Islet of Langerhans (tissue), 1 donor: Measurements from ENCODE around the gene SPRN.
"Not testable (repeated sequence)": the region's sequence is repeated elsewhere in the genome, so short reads cannot be mapped to it uniquely, and the experiment has no call there.

Experiments
- FAIRE-seq: peaks from one replicate; lab custom pipeline; 2011; peaks lifted over from hg19 to GRCh38; lab: Jason Lieb, UNC

Gene SPRN

DNA sequence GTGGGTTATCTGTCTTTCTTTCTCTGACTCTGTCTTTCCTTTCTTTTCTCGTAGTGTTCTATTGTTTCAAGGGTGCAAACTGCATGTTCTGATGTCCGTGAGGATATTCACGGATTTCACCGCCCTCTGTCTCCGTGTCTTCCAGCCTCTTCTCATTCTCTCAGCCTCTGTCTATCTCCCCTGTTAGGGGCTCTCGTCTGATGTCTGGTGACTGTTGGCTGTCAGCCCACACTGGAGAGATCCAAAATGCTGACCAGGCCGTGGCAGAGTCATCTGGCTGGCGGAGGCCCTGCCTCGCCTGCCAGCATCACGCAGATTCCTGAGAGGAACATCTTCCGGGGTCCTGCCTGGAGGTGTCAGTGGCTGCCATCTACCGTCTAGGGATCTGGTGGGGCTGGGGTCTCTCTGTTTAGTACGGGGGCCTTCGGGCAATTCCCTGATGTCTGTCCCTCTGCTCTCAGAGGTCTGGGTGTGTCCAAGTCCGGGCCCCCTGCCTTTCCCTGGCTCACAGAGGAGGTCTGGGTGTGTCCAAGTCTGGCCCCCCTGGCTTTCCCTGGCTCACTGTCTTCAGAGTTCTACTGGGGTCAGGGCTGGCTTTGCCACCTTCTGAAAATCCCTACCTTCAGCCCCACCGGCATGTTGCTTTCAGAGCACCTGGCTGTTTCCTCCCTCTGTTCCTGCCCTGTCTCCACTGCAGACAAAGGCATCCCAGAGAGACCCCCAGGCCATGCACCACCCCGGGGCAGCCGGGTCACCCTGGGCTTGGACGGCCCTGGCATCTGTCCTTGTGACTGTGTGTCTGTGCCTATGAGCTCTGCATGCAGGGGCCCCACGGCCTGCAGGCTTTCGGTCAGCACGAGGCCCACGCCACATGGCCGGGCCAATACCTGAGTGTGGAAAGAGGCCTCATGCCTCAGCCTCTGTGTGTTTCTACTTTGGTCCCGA, 15.4 kb upstream of the SPRN start:
- no peak for FAIRE-seq

DNA sequence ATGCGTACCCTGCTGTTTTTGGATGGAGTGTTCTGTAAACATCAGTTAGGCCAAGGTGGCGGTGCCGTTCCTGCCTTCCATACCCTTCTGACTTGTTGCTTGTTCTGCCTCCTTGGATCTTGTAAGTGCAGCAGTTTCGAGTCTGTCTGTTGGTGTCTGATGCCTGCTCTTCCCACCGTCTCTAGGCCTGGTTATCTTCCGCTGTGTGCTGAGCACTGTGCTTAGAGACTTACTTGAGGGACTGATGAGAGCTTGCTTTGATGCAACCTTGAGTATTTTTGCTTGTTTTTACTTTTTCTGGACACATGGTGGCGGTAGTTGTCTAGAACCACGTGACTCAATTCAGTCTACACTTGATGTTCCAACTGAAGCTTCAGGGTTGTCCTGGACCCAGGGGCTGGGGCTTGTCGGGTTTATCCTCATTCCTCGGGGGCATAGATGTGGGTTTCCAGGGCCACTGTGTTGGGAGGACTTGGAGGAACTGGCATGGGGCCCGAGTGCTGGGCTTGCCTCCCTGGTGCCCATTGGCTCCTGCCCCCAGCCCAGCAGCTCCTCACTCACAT, 14.4 kb upstream of the SPRN start:
- FAIRE-seq, result no peak

- FAIRE-seq, result not testable (repeated sequence)
These were observed 8.4 kb upstream of the SPRN start for GRCh38 chr10:133432789-133433188.

DNA sequence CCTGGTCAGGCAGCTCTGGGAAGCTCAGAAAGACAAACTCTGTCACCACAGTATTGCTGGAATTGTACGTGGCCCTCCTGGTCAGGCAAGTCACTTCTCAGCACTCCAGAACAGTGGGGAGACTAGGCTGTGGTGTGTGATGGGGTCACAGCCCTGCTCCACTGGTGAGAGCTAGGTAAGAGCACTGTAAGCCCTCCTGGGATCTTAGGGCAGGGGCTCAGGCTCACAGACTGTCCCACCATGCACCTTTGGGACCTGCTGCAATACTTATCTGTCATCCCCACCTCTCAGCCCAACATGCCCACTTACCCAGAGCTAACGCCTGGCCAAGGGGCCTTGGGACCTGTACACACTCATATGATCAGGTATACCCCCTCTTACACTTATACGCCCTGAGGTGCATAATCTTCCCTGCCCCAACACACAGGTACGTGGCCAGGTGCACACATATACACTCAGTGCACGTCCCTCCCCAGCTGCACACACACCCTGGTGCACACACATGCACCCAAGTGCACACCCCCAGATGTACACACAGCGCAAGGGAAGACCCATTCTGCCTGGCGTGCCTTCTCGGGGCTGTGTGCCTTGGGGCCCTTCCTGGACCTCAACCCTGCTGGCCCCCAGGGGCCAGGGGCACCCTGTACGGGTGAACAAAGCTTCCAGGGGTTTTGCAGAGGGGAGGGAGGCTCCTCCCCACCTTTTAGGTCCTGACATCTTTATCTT, 7.6 kb upstream of the SPRN start:
- FAIRE-seq, result not testable (repeated sequence)

DNA sequence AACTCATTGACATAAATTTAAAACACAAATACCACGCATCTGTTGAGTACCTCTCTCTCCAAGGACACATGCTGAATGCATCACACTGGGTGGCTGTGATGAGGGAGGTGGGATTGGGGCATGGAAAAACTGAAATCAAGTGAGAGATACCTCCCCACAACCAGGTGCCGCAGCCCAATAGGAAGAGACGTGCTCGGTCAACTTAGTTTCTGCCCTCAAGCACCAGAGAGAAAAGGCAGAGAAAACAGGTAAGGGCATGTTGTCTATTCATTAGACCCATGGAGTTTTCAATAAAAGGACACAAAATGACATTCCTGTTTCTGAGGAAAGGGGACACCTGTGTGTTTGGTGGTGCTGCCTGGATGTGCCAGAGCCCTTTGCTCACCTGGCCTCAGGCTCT, 5.1 kb upstream of the SPRN start:
- FAIRE-seq, result not testable (repeated sequence)

GRCh38 chr10:133424102-133424501, 323 bp downstream of the SPRN start:
- not testable (repeated sequence) for FAIRE-seq

DNA sequence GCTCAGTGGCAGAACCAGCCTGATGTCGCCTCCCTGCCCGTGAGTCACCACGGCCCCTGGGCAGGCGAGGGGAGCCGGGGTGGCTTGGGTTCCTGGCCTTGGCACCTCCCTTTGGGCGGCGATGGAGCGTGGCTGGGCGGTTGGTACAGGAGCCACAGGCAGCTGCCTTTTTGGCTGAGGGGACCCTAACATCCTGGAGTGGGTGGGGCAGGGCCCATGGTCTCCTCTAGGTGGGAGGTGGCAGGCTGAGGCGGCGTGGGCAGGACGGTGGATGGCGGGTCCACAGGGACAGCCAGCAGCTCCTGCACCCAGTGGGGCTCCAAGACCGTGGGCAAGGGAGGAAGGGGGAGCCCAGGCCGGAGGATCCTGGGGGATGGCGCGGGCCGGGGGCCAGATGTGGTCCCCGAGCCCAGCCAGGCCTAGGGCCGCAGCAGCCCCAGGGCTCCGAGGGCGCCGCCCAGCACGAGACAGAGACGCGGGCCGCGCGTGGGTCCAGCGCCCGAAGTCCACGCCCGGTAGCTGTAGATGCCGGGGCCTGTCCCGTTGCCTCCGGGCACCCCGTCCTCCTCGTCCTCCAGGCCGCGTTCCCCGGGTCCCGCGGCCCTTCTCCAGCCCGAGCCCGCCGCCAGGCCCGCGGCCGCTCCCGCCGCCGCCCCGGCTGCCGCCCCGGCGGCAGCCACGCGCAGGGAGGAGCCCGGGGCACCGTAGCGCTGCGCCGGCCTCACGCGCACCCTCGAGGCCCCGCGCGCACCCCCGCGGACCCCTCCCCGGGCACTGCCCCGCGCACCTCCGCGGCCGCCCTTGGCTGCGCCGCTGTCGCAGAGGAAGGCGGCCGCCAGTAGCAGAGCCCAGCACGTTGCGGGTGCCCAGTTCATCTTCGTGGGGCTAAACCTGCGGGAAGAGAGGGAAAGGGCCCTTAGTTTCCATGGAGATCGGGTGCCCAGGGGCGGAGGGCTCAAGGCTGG, 1.3 kb downstream of the SPRN start:
- no peak for FAIRE-seq

DNA sequence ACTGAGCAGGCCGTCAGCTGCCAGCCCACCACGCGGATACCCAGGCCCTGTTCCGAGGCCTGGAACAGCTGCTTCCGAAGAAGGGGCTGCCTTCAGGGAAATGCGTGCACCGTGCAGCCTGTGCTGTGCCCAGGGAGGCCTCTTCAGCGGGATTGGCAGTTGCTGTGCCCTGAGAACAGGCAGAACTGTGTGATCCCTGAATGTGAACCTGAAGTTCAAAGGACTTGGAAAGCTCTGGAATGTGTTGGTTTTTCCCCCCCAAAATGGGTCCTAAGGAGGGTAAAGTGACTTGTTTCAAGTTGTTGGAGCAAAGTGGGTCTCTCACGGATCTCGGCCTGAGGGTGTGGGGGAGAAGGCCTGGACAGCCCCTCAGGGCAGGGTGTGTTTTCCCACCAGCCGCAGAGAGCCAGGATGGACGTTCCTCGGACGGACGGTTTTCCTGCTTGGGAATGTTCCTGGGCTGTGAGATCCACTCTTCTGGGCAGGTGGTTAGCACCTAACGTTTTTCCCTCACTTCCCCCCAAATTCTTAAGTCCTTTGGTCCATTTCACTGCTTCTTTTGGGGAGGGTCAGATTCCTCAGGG, 2.1 kb downstream of the SPRN start:
- no peak for FAIRE-seq

DNA sequence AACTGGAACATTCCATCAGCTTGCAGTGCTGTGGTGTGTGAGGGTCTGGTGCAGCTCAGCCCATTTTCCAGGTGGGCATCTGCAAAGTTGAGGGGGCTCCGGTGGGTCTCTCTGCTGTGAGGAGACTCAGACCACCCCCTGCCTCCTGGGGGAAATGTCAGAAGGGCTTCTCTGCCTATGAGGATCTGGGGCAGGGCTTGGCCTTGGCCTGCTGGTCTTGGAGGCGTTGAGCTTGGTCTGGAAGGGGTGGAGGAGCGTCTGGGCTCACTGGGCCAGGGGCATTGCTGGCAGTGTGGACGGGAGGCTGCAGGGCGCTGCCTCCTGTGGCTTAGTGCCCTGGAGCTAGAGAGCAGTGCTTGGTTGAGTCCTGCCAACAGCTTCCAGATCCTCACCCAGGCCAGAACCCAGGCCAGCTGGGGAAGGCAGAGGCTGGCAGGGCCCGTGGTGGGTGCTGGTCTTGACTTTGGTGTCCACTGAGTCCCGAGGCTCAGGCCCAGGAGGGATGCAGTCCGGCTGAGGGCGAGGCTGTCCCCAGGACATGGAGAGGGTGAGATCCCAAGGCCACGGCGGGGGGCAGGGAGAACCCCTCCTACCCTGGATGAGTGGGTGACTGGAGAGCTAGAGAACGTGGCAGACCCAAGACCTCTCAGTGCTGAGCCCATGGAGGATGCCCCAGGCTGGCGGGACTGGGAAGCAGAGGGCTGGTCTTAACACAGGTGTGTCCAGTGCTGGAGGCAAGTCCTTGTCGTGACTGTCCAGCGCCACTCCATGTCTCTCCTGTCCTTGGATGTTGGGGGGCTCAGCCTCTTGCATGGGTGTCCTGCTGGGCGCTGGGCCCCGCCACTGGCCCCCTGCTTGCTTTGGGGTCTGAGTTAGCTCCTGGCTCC, 2.8 kb downstream of the SPRN start:
- FAIRE-seq, result no peak

DNA sequence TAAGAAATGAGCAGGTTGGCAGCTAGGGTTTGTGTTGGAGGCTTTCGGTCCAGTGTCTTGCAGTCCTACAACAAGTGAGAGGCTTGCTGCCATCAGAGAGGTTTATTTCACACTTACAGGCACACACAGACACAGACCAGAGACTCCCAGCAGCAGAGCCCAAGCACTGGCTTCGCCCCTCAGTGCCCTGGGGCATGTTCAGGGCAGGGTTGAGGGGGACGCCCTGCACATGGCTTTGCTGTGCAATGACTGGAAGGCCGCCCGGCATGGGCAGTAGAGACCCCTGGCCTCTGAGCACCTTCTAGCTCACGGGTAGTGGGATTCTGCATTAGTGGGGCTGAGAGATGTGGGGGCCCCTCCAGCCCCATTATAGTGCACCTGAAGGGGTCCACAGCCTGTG, 3.8 kb downstream of the SPRN start:
- no peak for FAIRE-seq

DNA sequence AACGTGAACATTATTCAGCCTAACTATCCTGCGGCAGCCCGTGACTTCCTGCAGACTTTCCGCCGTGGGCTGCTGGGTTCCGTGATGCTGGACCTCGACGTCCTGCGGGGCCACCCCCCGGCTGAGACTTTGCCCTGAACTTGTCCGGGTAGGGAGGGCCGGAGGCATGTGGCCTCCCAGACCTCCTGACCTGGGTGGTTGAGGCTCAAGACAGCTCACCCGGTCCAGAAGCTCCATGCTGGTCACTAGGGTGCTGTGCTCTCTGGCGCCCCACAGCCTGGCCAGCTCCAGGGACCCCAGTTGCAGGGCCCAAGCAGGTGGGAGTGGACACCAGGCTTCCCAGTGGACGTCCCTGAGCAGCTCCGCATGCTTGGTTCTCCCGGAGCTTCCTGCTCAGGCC, 4.4 kb downstream of the SPRN start:
- no peak for FAIRE-seq

DNA sequence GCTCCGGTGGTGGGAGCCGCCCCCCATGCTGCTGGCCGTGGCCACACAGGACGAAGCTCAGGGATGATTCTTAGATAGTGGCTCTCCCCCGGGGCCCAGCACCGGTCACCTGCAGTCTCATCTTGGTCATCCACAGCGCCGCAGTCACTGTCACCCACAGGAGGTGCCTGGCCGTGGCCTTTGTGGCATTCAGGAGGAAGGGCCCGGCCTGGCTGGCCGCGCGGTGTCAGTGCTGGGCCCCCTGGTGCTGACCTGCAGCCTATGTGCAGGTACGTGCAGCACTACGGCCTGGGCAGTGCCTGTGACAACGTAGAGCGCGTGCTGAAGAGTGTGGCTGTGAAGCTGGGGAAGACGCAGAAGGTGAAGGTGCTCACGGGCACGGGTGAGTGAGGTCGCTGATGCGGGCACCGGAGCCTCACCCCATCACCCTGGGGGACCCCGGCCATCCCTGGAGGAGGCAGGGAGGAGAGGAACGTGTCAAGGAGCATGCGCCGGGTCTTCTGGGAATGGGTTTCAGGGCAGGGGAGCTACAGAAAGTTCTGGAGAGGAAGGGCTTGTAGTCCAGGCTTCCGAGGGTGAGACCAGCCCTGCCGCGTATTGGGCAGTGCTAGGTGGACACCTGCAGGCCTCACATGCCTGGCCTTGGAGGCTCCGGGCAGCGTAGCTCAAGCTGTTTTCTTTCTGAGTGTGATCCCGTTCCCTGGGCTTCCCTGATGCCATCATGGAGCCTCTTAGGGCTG, 5.0 kb downstream of the SPRN start:
- no peak for FAIRE-seq

DNA sequence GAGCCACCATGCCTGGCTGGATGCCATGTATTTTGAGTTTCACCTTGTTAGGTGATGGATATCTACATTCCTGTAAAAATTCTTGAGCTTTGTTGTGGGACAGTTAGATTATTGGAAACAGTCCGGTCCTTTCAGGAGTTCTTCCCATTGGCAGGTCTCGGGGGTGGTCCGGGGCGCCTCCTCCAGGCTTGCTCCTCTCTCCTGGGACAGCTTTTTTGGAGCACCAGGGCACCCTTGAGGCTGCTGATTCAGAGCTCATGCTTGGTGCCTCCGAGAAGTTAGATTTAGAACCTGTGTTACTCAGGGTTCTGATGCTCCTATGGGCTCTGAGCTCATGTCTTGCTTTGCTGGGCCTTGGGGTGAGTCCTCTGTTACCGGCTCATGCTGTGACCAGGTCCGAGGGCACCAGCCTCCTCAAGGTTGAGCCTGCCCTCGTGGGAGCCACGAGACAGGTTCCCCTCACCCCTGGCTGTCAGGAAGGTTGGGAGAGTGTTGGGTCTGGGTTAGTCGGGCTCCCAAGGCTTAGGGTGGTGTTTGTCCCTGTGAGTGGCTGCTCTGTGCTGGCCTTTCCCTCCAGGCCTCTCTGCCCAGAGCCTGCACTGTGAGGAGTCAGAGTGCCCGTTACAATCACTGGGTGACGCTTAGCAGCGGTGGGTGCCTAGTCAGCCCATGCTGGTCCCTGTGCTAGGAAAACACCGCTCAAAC, 6.0 kb downstream of the SPRN start:
- no peak for FAIRE-seq

DNA sequence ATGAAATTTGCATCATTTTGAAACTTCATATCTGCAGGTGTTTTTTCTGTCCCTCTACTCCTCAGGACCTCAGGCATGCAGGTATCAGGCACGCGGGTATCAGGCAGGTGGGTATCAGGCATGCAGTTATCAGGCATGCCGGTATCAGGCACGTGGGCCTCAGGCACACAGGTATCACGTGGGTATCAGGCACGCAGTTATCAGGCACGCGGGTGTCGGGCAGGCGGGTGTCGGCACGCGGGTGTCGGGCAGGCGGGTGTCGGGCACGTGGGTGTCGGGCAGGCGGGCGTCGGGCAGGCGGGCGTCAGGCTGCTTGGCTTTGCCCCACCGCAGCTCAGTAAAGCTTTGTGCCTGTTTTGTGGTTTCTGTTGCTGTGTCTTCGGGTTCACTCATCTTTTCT, 8.7 kb downstream of the SPRN start:
- no peak for FAIRE-seq

GRCh38 chr10:133414401-133414800, 10.0 kb downstream of the SPRN start:
- FAIRE-seq, result not testable (repeated sequence)

DNA sequence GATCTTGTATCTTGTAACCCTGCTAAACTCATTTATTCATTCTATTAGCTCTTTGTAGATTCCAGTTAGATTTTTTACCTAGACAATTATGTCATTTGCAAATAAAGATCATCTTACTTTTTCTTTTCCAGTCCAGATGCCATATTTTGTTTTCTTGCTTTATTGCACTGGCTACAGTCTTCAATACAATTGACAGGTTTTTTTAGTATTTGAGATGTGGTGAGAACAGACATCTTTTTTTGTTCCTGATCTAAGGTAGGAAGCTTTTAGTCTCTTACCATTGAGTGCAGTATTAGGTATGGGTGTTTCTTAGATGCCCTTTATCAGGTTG, 12.1 kb downstream of the SPRN start:
- no peak for FAIRE-seq

DNA sequence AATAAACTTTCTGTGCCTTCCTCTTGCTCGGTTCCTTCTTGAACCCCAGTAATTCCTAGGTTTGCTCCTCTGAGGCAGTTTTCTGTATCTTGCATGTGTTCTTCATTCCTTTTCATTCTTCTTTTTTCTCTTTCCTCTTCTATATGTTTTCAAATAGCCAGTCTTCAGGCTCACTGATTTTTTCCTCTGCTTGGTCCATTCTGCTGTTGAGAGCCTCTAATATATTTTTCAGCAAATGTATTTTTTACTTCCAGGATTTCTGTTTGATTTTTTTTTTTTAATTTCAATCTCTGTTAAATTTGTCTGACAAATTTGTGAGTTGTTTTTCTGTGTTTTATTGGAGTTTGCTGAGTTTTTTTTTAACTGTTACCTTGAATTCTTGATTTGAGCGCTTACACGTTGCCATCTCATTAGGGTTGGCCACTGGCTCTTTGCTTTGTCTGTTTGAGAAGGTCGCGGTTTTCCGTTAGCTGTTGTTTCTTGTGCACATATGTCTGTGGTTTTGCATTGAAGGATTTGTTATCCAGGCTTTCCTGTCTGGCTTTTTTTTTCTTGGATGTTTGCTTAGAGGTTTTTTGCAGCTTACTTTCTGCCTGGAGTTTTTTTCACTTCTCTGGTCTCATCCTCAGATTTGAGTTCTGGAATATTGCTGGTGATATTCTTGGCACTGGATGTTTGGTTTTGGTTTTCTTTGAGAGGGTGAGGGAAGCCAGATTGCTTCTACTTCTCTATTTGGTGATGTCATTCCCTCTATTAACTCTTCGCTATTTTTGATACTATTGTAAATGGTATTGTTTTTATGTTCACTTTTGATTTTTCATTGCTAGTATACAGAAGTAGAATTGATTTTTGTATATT, 12.7 kb downstream of the SPRN start:
- peak; percentile 38 for FAIRE-seq

- no peak for FAIRE-seq
These were observed 18.4 kb downstream of the SPRN start for GRCh38 chr10:133405844-133406527.
